Measurements from ENCODE around the gene MFSD6. TPM values are rescaled to one million over a fixed set of nuclear protein-coding genes. Genes with fewer than 3 reads are reported as not detected.

The MFSD6 gene
- total RNA-seq, 4 donors from 2014 or later: 132 to 189 (median 182) TPM

DNA sequence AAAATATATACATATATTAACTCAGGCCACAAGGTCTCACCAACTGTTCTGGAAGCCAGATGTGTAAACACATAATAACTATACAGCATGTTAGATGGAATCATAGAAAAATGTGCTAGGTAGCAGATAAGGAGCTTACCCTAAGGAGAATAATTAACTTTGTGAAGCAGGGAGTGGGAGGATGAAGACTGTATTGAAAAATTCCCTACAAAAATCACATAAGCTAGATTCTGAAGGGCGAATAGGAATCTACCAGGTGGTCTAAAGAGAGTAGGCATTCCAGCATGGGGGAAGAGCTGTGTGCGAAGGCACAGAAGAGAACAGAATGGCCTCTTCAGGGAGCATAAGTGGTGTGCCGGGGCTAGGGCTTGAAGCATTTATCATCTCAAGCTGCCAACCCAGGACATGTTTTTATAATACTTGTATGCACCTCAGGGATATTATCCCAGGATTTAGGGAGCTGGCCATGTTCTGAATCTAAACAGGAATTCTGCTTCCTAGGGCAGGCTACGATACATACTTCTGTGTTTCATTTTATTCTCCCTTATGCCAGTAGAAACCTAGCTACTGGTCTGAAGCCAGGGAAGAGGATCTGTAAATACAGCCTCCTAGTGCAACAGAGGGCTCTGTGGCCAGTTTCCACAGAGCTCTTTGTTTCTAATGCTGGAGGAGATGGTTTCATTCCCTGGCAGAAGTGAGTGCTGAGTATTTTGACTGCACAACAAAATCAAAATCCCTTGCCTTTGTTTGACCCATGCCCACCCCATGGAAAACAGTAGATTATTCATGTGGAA, 69.7 kb downstream of the MFSD6 start:
- Histone ChIP-seq H3K4me3 (replicated peaks in 1 of 3) (no peak overlapping the region), H3K27ac (peak overlapping the region; percentile 78 to 92 (median 85)), H3K9me3 (no peaks in the 10 kb centered on the region), H3K4me1 (peaks cover 16 to 29% of the 10 kb centered on the region in 2 donors), H3K36me3 (no peaks in the 10 kb centered on the region), H3K27me3 (no peaks in the 10 kb centered on the region)
- peak in 1 of 2 donors; percentile 9 for TF ChIP-seq POLR2A (IDR thresholded peaks at IDR 0.05)
- TF ChIP-seq, protein P1, sequence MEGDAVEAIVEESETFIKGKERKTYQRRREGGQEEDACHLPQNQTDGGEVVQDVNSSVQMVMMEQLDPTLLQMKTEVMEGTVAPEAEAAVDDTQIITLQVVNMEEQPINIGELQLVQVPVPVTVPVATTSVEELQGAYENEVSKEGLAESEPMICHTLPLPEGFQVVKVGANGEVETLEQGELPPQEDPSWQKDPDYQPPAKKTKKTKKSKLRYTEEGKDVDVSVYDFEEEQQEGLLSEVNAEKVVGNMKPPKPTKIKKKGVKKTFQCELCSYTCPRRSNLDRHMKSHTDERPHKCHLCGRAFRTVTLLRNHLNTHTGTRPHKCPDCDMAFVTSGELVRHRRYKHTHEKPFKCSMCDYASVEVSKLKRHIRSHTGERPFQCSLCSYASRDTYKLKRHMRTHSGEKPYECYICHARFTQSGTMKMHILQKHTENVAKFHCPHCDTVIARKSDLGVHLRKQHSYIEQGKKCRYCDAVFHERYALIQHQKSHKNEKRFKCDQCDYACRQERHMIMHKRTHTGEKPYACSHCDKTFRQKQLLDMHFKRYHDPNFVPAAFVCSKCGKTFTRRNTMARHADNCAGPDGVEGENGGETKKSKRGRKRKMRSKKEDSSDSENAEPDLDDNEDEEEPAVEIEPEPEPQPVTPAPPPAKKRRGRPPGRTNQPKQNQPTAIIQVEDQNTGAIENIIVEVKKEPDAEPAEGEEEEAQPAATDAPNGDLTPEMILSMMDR (IDR thresholded peaks at IDR 0.05): no peak
- peak; percentile 60 to 62 for DNase-seq
- intact Hi-C loops (cut with DNase I): no loop called here
- whole genome bisulfite sequencing, 2 donors: 26 to 28% methylated on average over 4 of the region's 4 CpGs

DNA sequence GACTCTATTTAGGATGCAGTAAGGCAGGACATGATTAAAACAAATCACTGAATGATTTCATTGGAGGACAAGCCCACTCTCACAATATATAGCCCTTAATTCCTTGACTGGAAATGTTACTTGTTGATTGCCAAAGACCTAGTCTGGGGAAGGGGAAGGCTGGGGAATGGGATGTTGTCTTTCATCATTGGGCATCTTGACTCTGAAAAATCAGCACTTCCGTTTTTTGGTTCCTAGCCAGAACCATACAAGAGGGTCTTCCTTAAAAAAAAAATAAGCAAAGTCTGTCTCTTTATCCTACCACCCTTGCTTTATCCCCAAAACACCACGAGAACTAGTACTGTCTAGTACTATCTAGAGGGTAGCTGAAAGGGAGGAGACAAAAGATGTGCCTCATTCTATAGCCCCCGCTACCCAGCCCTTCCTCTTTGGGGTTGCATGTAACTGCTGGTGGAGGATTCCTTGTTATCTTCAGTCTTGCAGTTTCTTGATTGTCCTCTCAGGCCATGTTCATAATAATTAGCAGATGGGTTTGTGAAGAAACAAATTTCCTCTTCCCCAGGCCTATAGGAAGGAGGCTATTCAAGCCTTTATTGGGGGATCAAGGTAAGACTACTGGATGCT, 70.5 kb downstream of the MFSD6 start:
- H3K4me1 ChIP-seq: peaks cover 16 to 29% of the 10 kb centered on the region in 2 donors
- intact Hi-C loops (cut with DNase I): no loop called here
- WGBS, 2 donors: 71 to 73% methylated on average over 3 of the region's 3 CpGs
- H3K36me3 ChIP-seq: no peaks in the 10 kb centered on the region
- H3K4me3 ChIP-seq (replicated peaks in 1 of 3): no peak overlapping the region
- no peak for DNase-seq
- no peaks in the 10 kb centered on the region for H3K9me3 ChIP-seq
- peak overlapping the region; percentile 78 to 92 (median 85) for H3K27ac ChIP-seq
- TF ChIP-seq, protein P1 (IDR thresholded peaks at IDR 0.05): no peak
- TF ChIP-seq POLR2A (IDR thresholded peaks at IDR 0.05): no peak
- H3K27me3 ChIP-seq: no peaks in the 10 kb centered on the region

DNA sequence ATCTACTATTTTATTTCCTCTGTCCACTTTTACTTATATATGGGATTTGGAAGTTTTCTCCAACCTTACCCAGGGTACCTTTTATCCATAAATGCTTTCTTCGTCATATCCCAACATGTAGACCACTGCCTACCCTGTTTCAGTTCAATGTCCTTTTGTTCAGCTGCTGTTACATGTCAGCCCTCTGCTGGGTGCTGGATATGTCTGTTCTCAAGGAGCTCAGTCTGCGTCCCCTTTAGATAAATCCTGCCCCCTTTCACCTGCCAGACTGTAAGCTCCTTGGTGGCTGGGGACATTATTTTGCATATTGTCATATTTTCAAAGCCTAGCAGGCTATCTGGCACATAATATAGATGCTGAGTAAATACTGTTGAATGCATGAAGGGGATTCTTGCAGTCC, 73.2 kb downstream of the MFSD6 start:
- Histone ChIP-seq H3K27ac (peak overlapping the region in 1 of 3 donors; percentile 33), H3K36me3 (no peaks in the 10 kb centered on the region), H3K27me3 (no peaks in the 10 kb centered on the region), H3K9me3 (no peaks in the 10 kb centered on the region), H3K4me1 (peaks cover 25 to 41% of the 10 kb centered on the region in 2 donors), H3K4me3 (replicated peaks in 1 of 3) (no peak overlapping the region)
- no peak for TF ChIP-seq POLR2A (IDR thresholded peaks at IDR 0.05)
- intact Hi-C loops (cut with DNase I): no loop called here
- 41 to 97% methylated on average over 2 of the region's 2 CpGs for WGBS, 2 donors
- DNase-seq: no peak

DNA sequence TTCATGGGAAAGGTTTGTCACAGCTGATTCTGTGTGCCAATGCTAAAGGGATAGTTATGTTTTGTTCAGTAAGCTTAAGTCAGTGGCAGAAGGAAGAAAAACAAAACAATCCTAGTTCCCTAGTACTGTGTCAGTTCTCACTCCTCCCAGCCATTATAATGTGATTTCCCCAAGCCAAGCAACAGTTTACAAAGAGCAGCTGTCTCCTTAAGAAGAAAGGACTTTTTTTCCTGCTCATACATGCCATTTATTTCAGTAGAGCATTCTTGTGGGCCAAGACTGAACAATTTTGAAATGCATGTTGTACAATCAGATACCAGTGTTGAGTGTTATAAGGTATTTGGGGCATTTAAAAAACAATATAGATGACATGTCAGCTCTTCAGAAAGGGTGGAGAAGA, 74.3 kb downstream of the MFSD6 start:
- Histone ChIP-seq H3K9me3 (no peaks in the 10 kb centered on the region), H3K36me3 (no peaks in the 10 kb centered on the region), H3K27ac (peak overlapping the region in 1 of 3 donors; percentile 48), H3K27me3 (no peaks in the 10 kb centered on the region), H3K4me3 (replicated peaks in 1 of 3) (no peak overlapping the region), H3K4me1 (peaks cover 21 to 42% of the 10 kb centered on the region in 2 donors)
- no peak for TF ChIP-seq POLR2A (IDR thresholded peaks at IDR 0.05)
- TF ChIP-seq, protein P1 (IDR thresholded peaks at IDR 0.05): no peak
- DNase-seq: no peak
- intact Hi-C loops (cut with DNase I): no loop called here

DNA sequence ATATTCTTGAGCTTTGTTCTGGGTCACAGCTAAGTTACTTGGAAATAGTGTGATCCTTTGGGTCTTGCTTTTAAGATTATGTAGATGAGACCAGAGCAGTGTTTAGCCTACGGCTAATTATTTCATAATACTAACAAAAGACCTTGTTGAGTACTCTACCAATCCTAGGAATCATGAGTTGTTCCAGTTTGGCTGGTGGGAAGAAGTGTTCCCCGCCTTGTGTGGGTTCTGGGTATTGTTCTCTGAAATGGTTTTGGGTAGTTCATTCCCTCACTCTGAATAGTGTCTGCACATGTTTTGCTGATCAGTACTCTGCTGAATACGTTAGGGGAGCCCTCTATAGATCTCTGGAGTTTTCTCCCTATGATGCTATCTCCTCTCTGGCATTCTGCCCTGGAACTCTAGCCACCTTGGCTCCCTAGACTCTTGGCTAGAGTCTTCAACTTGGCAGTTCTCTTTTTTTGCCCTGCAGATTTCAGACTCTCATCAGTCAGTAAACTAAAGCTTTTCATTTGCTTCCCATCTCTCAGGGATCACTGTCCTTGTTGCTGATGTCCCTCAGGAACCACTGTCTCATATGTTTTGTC, 78.0 kb downstream of the MFSD6 start:
- Histone ChIP-seq H3K4me3 (replicated peaks in 1 of 3) (no peak overlapping the region), H3K9me3 (no peaks in the 10 kb centered on the region), H3K27ac (peak overlapping the region in 1 of 3 donors; percentile 23), H3K36me3 (peaks cover 6 to 14% of the 10 kb centered on the region in 2 donors), H3K27me3 (no peaks in the 10 kb centered on the region), H3K4me1 (peaks cover 9 to 27% of the 10 kb centered on the region in 2 donors)
- DNase-seq: no peak
- 79 to 81% methylated on average over 3 of the region's 3 CpGs for WGBS, 2 donors
- TF ChIP-seq, protein P1 (IDR thresholded peaks at IDR 0.05): no peak
- no peak for TF ChIP-seq POLR2A (IDR thresholded peaks at IDR 0.05)
- intact Hi-C loops (cut with DNase I): no loop called here

All from thyroid gland (tissue), 4 donors.